Ramos (cell line): ENCODE data around the gene TESMIN.

ENCODE experiments used
- in situ Hi-C: fragments of 300-500 bp; cut with MboI; formaldehyde crosslinking; loops from one replicate; pipeline ENCODE4 v1.14.3; 2022; ENCODE audit warnings: low sequenced_read_pairs; ENCODE audit not compliant: unreplicated experiment

Gene TESMIN

DNA sequence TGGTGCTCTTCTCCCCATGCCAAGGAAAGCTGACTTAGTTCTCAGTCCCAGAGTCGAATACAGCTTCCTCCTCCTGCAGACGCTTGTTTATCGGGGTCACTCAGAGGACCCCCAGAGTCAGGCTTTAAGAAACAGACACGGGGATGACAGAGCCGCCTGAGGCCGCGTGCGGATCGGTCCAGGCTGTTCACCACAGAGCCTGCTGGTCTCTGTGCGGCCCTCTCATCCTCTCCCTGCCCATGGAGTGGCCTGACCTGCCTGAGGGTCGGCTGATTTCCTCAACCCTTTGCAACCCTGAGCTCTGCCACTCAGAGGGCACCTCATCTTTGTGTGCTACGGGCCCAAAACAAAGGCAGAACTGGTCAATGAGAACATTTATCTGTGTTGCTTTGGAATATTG is 64.8 kb downstream of the TESMIN start:
- in situ Hi-C loops: no loop called here

DNA sequence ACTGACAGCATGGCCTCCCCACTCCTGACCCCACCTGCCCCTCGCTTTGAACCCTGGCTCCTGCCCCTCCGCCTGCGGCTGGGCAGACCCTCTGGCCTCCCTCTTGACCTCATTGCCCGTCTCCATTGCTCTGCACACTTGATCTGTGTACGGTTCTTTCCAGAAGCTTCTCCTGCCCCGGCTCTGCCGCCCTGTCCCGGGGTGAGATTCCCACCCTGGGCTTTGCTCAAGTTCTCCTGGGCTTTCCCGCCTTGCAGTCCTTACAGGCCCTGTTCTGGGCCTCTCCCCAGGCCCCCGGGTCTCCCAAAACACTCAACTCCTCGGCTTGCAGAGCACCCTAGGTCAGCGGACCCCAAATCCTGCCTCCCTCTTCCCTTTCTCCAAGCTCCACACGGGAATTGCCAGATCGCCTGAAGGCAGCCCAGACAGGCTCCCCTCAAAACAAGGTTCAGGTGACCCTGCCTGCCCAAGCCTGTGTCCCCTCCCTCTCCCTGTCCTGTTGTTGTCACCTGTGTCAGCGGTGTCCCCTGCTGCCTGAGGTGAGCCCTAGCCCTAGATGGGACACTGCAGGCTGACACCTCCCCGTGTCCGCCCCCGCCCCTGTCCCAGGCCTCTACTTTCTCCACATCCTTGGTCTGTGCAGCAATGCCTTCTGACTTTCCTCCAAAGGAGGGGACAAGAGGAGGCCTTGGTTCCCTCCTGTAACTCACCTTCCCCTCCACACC is 65.5 kb downstream of the TESMIN start:
- in situ Hi-C loops: no loop called here

DNA sequence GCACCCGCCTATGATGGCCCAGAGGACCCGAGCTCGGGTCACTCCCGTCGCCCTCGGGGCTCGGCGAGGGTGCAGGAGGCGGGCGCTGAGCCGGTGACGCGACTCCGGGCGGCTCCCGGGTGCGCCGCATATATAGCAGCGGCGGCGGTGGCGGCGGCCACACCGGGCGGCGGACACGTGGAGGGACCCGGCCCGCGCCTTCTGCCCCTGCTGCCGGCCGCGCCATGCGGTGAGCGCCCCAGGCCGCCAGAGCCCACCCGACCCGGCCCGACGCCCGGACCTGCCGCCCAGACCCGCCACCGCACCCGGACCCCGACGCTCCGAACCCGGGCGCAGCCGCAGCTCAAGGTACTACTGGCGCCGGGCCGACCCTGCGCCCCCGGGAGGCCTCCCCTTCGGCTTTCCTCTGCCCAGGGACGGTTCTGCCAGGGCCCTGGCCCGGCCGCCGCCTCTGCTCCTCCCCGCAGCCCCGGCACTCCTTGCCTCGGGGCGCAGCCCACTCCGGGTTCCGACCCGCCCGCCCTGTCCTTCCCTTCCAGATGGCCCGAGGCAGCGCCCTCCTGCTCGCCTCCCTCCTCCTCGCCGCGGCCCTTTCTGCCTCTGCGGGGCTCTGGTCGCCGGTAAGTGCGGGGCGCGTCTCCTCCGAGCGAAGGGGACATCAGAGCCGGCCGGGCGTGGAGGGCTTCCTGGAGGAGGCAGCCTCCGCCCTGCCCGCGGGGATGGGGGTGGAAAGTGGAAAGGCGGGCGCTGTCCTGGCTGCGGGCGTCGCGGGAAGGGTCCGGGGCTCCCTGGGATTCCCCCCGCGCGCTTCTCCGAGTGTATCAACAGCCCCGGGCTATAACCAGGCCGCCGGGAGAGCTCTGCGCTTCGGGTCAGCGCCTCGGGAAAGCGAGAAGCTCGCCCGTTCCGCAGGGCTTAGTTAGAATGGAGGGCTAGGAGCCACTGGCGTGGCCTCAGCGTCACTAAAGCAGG is 66.6 kb downstream of the TESMIN start, which contains the start of gene GAL:
Gene GAL (plus strand): TSS at position 160 of the 972 bp plus-strand sequence. CDS start 380 bp downstream, at position 540.
- in situ Hi-C loops: no loop called here

DNA sequence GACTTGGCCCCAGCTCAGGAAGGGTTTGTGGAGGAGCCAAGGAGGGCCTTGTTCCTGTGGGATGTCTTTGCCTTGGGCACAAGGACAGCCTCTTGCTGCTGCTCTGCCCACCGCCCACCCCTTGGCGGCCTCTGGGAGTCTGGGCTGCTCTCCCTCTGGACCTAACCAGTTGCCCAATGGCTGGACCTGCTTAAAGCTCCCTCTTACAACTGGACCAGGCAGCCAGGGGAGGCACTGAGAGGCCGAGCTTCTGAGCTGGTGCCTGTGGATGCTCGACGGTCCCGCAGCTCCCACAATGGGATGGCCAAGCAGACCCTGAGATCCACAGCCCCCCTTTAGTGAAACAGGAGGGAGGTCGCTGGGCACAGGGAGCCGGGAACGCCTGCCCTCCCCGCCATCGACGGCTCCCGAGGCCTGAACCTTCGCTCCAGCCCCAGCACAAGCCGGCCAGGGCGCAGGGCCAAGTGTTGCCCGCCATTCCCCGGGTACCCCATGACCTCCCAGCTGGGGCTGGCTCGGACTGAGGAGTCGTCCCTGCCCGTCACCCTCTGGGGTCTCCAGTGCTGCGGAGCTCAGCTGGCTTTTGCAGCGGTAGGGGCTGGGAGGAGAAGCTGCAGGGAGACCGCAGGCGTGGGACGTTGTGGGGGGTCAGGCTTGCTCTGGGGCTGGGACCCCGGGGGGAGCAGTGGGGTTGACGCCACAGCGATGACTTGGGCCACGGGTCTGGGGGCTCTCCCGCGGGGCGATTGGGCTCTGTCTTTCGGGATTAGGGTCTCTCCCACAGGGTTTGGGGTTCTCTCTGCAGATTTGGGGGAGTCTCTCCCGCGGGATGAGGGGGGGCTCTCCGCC is 67.6 kb downstream of the TESMIN start:
- in situ Hi-C loops: no loop called here

DNA sequence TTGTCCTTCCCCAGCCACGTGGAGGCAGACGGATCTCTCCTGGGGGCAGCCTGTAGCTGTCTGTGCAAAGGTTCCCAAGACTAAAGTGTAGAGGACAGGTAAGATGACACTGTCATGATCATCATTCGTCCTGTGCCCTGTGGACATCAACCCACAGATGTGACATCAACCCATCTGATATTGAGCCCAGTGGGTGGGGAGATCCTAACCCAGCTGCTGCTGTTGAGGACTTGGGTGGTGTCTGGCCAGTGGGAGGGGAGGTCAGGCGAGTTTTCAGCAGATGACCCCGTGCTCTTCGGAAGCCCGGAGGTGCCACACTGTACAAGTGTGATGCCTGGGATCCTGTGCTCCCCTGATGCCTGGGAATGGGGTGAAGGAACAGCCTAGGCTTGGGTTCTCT is 68.2 kb downstream of the TESMIN start:
- in situ Hi-C loops: no loop called here

DNA sequence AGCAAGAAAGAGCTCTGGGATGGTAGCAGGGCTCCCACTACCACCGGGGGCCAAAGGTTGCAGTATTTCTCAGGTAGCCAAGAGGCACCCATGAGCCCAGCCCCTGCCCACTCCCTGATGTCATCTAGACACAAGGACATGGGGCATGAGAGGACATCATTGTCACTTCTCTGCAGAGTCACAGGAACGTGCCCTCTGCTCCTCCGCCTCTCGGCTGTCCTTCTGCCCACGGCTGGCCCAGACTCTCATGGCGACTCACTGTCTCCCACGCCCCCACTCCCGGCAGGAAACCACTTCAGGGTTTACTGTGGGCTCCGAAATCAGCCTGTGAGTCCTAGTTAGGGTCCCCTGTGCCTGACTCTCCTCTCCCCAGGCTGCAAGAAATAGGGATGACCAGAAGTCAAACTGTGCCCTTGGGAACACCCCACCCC is 68.8 kb downstream of the TESMIN start:
- in situ Hi-C loops: no loop called here

DNA sequence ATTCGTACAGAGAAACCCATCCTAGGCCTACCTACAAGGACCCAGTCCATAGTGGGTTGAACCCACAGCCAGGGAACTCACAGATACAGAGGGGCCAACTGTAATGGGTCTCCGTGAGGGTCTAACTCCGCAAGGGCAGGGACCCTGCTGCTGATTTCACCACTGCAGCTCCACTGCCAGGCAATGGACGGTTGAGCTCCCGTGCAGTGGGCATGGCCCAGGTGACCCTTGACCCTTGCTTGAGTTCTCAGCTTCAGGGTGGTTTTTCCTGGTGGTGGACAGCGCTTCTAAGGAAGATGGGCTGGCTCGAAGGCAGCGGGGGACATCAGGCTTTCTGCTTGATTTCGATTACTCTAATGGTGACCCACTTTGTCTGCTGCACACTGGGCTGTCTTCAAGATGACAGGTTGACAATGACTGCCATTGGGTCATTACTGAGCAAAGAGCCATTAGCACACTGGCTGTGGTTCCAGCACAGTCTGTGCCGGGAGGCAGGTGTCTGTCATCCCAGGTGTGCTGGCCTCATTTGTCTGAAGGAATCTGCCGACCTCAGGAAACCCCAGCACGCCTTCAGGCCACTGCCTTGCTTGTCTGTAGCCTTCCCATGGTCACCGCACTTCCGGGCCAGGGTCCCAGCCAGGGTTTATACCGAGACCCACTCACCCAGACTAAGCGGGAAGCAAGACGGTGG is 70.6 kb downstream of the TESMIN start:
- in situ Hi-C loops: no loop called here

DNA sequence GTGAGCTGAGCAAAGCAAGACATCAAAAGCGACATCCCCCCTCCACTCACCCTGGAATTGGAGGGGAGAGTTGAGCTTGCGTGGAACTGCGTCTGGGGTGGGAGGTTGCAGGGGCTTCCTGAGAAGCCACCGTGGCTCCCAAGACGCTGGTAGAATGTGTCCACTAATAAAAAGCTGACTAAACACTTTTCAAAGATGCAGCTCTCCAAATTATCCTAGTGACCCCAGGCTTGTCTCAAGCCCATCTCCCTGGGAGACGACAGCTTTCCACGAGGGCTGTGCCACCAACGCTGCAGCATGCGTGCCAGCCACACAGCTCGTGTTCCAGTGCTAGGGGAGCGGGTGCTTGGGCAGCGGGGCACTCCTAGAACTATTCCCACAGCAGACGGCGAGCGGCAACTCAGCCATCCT is 73.3 kb downstream of the TESMIN start:
- in situ Hi-C loops: no loop called here

DNA sequence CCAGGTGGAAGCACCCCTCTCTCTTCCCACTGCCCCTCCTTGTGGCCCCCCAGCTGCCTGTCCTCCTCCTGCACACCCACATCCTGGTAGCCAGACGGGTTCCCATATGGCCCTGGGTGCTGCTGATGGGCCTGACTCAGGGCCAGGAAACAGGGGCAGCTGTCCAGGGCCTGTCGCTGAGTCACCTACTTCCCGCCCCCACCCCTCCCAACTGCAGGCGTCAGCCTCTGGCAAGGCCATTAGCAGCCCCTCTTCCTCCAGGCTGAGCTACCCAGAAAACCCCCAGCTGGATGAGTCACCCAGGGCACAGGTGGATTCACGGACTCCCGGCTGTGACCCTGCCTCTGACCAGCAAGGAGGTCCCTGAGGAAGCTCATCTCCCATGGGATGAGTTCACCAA is 73.9 kb downstream of the TESMIN start:
- in situ Hi-C loops: no loop called here

DNA sequence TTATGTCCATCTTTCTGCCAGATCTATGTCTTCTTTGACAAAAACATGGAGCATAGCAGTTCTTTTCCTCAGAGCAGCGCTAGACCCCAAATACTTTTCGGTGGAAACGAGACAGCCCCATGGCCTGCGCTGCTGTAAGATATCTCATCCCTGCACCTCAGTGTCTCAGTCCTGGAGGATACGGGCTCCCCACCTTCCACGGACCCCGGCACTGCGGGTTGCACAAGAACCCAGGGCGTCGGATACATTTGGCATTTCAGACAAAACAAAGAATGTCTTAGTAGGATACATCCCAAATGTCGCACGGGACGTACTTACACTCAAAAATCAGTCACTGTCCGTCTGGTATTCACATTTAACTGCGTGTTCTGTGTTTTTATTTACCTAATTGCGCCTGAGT is 76.9 kb downstream of the TESMIN start:
- in situ Hi-C loops: no loop called here

DNA sequence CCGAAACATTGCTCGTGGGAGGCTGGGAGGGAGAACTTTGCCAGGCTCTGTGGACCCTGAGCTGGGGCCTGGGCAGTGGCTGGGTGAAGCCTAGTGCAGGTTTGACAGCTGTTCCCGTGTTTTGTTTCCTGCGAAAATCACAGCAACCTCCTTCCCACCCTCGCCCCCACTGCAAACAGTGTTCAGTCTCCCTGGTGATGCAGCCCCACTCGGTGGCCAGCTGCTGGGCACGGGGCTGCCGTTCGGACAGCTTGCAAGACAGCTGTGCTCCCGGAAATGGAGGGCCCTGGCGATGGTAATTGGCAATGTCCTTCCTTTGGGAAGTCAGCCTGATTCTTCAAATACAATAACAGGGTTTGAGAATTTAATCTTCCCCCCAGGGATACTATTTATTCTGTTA is 77.3 kb downstream of the TESMIN start:
- in situ Hi-C loops: no loop called here

DNA sequence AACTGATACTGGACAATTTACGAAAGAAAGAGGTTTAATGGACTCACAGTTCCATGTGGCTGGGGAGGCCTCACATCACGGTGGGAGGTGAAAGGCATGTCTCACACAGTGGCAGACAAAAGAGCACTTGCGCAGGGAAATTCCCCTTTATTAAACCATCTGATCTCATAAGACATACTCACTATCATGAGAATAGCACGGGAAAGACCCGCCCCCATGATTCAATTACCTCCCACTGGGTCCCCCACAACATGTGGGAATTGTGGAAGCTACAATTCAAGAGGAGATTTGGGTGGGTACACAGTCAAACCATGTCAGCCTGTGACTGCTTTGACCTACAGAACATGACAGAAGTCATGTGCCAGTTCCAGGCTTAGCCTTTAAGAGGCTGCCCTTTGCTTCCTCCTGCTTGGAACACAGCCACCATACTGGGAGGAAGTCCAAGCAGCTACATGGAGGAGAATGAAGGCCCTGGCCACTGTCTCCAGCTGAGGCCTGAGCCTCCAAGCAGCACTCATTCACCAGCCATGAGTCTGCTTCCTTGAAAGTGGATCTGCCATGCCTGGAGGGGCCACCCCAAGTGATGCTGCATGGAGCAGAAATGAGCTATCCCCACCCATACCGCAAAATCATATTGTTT is 77.9 kb downstream of the TESMIN start:
- in situ Hi-C loops: no loop called here

DNA sequence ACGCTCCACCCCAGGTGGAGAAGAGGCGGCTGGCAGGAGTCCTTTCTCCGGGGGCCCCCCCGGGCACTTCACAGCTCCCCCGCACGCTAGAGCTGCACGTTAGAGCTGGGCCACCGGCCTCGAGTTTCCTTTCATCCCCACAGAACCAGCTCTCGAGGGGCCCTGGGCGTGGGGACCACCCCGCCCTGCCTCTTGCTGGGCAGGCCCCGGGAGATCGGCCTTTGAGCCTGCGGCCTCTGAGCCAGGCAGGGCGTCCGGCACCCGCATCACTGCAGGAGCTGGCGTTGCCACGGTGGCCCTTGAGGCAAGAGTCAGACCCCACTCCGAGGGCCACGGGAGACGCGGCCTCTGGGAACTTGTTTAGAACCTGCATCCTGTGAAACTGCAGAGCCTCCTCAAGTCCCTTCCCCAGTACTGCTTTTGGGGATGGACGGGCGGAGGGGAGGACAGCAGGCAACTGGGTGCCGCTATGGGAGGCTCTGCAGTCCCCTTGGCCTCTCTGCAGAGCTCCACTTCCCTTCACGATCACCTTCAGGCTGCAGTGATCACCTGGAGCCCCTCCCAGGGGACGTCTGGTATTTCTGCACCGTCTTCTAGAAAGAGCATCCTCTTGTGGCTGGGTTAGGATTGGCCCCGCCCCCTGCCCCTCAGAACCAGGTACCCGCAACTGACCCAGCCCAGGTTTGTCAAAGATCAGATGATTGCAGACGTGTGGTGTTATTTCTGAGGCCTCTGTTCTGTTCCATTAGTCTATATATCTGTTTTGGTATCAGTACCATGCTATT is 80.9 kb downstream of the TESMIN start:
- in situ Hi-C loops: no loop called here

DNA sequence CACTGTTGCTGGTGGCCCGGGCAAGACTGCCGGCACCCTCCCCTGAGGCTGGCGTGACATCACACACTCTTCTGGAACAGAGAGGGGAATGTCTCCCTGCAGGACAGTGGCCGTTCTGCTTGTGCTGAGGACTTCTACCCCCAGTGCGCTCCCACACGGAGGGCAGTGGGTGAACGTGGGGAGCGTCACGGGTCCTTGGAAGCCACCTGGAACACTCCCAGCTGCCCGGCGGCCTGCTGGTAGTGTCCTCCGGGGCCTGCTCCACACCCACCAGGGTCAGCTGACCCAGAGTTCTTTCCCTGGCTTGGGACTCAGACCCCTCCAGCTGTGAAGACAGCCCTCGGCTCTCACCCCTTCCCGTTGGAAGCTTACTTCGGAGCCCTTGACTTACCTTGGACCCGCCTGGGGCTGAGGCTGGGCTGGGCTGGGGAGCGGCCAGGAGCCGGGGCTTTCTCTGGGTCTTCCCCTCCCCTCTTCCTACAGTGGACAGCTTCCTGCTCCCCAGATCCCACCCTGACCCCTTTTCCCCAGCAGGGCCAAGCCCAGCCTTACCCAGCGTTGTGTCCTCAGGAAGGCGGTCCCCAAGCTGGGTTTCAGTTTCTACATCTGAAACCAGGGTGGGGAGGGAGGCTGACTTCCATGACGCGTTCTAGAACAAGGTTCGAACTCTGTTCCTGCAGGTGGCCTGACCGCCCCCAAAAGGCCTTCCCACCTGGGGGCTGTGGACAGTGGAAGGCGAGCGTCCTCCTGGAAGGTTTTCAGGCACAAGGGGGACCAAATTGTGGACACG is 81.8 kb downstream of the TESMIN start:
- in situ Hi-C loops: no loop called here

DNA sequence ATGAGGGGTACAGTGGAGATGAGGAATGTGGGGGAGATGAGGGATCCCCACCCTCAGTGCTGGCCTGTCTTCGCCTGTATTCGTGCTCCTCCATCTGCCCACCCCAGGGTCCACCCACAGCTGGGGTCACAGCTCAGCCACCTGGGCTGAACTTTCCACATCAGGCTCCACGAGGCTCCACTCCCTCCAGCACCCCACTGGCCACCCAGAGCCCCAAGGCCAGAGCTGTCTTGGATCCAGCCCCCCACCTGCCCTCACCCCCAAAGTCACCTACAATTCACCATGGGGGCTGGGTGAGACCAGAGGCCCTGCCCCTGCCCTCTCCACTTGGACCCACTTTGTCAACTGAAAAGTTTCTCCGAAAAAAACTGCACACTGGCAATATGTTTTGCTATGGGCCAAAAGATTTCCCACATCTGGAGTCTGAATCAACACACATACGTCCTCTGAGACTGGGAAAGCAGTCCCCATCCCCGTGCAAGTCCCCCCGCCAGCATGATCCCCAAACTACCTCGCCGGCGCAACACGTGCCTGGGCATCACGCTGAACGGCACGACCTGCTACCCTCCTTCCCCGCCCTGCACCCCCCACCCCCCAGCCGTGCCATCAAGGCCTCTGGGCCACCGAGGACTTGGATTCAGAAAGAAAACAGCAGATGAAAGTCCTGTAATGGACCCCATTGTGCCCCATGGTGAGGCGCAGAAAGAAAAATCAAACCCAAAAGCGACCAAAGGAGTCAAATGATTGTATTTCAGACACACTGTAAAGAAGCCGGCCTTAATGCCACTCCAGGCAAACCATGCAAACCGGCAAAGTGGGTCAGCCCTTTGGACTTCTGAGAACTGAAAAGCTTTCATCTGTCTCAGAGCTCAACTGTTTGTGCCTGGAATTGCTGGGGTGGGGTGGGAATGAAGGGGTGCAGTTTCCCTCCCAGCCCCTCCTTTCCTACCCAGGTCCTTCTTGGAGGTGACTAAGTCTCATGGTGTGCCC is 83.5 kb downstream of the TESMIN start:
- in situ Hi-C loops: no loop called here

DNA sequence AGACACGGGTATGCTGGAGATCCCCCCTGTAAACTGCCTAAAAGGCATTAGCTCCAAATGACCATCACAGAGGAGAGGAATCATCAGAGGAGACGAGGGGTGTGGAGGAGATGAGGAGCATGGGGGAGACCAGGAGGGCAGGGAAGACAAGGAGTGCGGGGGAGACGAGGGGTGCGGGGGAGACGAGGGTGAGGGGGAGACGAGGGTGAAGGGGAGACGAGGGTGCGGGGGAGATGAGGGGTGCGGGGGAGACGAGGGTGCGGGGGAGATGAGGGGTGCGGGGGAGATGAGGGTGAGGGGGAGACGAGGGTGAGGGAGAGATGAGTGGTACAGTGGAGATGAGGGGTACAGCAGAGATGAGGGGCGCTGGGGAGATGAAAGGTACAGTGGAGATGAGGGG is 84.5 kb downstream of the TESMIN start:
- in situ Hi-C loops: no loop called here

DNA sequence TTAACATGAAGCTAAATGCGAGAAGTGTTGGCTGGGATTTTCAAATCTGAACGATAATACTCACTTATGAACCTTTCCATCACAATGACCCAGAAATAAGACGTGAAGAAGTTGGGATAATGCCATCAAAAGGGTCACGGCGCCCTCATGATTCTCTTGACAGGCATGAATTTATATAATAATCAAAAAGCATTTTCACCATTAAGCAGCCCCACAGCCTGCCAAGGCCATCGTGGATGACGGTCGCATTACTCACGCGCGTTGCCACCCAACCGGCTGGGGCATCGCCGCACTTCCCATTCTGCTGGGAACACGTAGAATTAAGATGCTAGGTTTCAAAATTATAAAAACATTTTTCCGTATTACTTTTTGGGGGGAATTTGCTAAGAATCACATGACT is 85.9 kb downstream of the TESMIN start:
- in situ Hi-C loops: no loop called here
